Lower leg skin (tissue), 3 donors: ENCODE data around the gene ITGA11.

Experiments used
- CTCF ChIP-seq, 3 donors: fragments of 450-650 bp; IDR thresholded peaks; one replicate each; pipeline ENCODE4 v1.5.1; 2016; ENCODE audit warnings: antibody characterized with exemption in 3 of 3, mild to moderate bottlenecking in 3 of 3, moderate library complexity in 2 of 3
- POLR2A ChIP-seq, 2 donors: fragments of 450-650 bp; IDR thresholded peaks; one replicate each; pipeline ENCODE4 v1.6.1; 2016 to 2017; ENCODE audit warnings: antibody characterized with exemption in 2 of 2, mild to moderate bottlenecking in 1 of 2, moderate library complexity in 1 of 2

- TF ChIP-seq CTCF (IDR thresholded peaks at IDR 0.05) (no peak), POLR2A (IDR thresholded peaks at IDR 0.05) (no peak)
Observed at GRCh38 chr15:68410466-68411342, 21.3 kb downstream of the ITGA11 start.
